ENCODE measurements around the gene RAB11B.

Gene RAB11B

GRCh38 chr19:8388612-8388958 is 1.6 kb upstream of the RAB11B start:
- TF ChIP-seq CTCF (IDR thresholded peaks at IDR 0.05; ENCODE audit: unreplicated experiment in 3 of 3) = no peak
- H3K36me3 Mint-ChIP-seq (ENCODE audit: low read depth) = peaks cover 10% of the 10 kb centered on the region
- H3K4me1 Mint-ChIP-seq = peaks cover 24% of the 10 kb centered on the region
- H3K4me3 Mint-ChIP-seq = peak overlapping the region; percentile 13 to 52 (median 27)
- H3K27me3 Mint-ChIP-seq (ENCODE audit: low read depth) = no peaks in the 10 kb centered on the region
- H3K27ac Mint-ChIP-seq = peak overlapping the region in 1 of 3 experiments; percentile 40
- no peaks in the 10 kb centered on the region for H3K9me3 Mint-ChIP-seq

DNA sequence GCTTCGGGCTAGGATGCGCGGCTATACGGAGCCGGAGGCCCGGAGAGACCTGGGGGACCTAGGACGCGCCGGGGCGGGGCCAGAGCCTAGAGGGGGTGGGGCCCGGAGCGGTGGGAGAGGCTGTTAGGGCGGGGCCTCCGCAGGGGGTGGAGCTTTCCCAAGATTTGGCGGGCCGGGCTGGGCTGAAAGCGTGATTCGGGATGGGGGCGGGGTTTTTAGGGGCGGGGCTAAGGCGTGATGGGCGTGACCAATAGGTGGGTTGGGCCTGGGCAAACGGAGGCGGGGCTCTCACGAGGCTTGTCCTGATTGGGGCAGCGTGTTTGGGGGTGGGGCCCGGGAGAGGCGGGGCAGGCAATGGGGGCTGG is 439 bp downstream of the RAB11B start:
- Mint-ChIP-seq H3K9me3 (no peaks in the 10 kb centered on the region), H3K27ac (peak overlapping the region; percentile 71 to 98 (median 87)), H3K4me3 (peak overlapping the region; percentile 85 to 92 (median 92))

GRCh38 chr19:8391198-8392016 is 1.2 kb downstream of the RAB11B start:
- peak overlapping the region; percentile 85 to 92 (median 92) for H3K4me3 Mint-ChIP-seq
- H3K4me1 Mint-ChIP-seq = peaks cover 25% of the 10 kb centered on the region
- peaks cover 10% of the 10 kb centered on the region for H3K36me3 Mint-ChIP-seq (ENCODE audit: low read depth)
- no peaks in the 10 kb centered on the region for H3K27me3 Mint-ChIP-seq (ENCODE audit: low read depth)
- no peaks in the 10 kb centered on the region for H3K9me3 Mint-ChIP-seq
- TF ChIP-seq CTCF (IDR thresholded peaks at IDR 0.05; ENCODE audit: unreplicated experiment in 3 of 3) = no peak
- peak overlapping the region; percentile 79 to 98 (median 87) for H3K27ac Mint-ChIP-seq

More for the DNA sequence above, 439 bp downstream of the RAB11B start:
- no peak for TF ChIP-seq CTCF (IDR thresholded peaks at IDR 0.05; ENCODE audit: unreplicated experiment in 3 of 3)
- Mint-ChIP-seq H3K36me3 (ENCODE audit: low read depth) (peaks cover 10% of the 10 kb centered on the region), H3K4me1 (peaks cover 25% of the 10 kb centered on the region), H3K27me3 (ENCODE audit: low read depth) (no peaks in the 10 kb centered on the region)

- Mint-ChIP-seq H3K4me1 (peaks cover 30% of the 10 kb centered on the region), H3K4me3 (peak overlapping the region; percentile 60 to 92 (median 75)), H3K27ac (peak overlapping the region; percentile 79 to 87 (median 86)), H3K27me3 (ENCODE audit: low read depth) (no peaks in the 10 kb centered on the region), H3K36me3 (ENCODE audit: low read depth) (peaks cover 5% of the 10 kb centered on the region), H3K9me3 (no peaks in the 10 kb centered on the region)
- TF ChIP-seq CTCF (IDR thresholded peaks at IDR 0.05; ENCODE audit: unreplicated experiment in 3 of 3) = no peak
Observed at GRCh38 chr19:8392017-8392591, 1.9 kb downstream of the RAB11B start.

- Mint-ChIP-seq H3K27me3 (ENCODE audit: low read depth) (no peaks in the 10 kb centered on the region), H3K27ac (peak overlapping the region; percentile 62 to 79 (median 63)), H3K9me3 (no peaks in the 10 kb centered on the region), H3K4me3 (peak overlapping the region; percentile 48 to 76 (median 66)), H3K4me1 (peaks cover 36% of the 10 kb centered on the region), H3K36me3 (ENCODE audit: low read depth) (peaks cover 5% of the 10 kb centered on the region)
- no peak for TF ChIP-seq CTCF (IDR thresholded peaks at IDR 0.05; ENCODE audit: unreplicated experiment in 3 of 3)
Observed at GRCh38 chr19:8393192-8393870, 3.2 kb downstream of the RAB11B start.
